IMR-90 (cell line): ENCODE data around the gene MPP2. TPM values are rescaled to one million over a fixed set of nuclear protein-coding genes. Genes with fewer than 3 reads are reported as not detected.

ENCODE experiments used
- ATAC-seq: fragments of 200-7000 bp; cut with Tn5 transposase; 2 replicates; pipeline ENCODE4 v1.9.1; 2020; ENCODE audit warnings: low read depth, mild to moderate bottlenecking, moderate library complexity
- BruUV-seq: library from RNA; stranded (reverse); fragments of 400-500 nt; replicated peaks from 2 replicates; lab custom pipeline; 2021; lab: Mats Ljungman, UMichigan
- CTCF ChIA-PET: fragments of 300-600 bp; formaldehyde crosslinking; extraction: SDS; loops from one replicate; lab custom pipeline; 2021; ENCODE audit warnings: antibody characterized with exemption; lab: Yijun Ruan, JAX
- POLR2A ChIA-PET: fragments of 300-600 bp; sonication (Branson Sonifier 250); formaldehyde crosslinking; loops from one replicate; lab custom pipeline; 2022; ENCODE audit warnings: antibody characterized with exemption; ENCODE audit not compliant: unreplicated experiment; lab: Charles Lee
- DNase-seq: peaks from one replicate; pipeline ENCODE4 v3.0.0; 2013
- H2AFZ ChIP-seq: replicated peaks from 2 replicates; pipeline ENCODE3; 2013; ENCODE audit warnings: low read length, mild to moderate bottlenecking; ENCODE audit not compliant: poor library complexity
- H2AK5ac ChIP-seq: 2 replicates; pipeline ENCODE4 v1.6.1; 2013; ENCODE audit warnings: low read depth, low read length, inconsistent platforms
- H2AK9ac ChIP-seq: replicated peaks from 2 replicates; pipeline ENCODE3; 2013; ENCODE audit warnings: mild to moderate bottlenecking, low read depth, low read length, moderate library complexity; ENCODE audit not compliant: poor library complexity
- H2BK120ac ChIP-seq: 2 replicates; pipeline ENCODE4 v1.6.1; 2013; ENCODE audit warnings: low read depth, low read length, inconsistent platforms
- H2BK15ac ChIP-seq: 3 replicates; pipeline ENCODE4 v1.6.1; 2013; ENCODE audit warnings: low read depth, low read length, inconsistent platforms
- H2BK20ac ChIP-seq: 2 replicates; pipeline ENCODE4 v1.6.1; 2013; ENCODE audit warnings: low read depth, mild to moderate bottlenecking, inconsistent platforms, low read length, moderate library complexity
- H2BK5ac ChIP-seq: 2 replicates; pipeline ENCODE4 v1.6.1; 2013; ENCODE audit warnings: mild to moderate bottlenecking, low read depth, low read length, inconsistent platforms; ENCODE audit not compliant: poor library complexity, severe bottlenecking
- H3K14ac ChIP-seq: replicated peaks from 2 replicates; pipeline ENCODE4 v1.6.1; 2013; ENCODE audit warnings: low read depth, low read length, inconsistent platforms
- H3K18ac ChIP-seq: 2 replicates; pipeline ENCODE4 v1.6.1; 2013; ENCODE audit warnings: low read depth, low read length, control low read depth
- H3K23ac ChIP-seq: 2 replicates; pipeline ENCODE4 v1.6.1; 2013; ENCODE audit warnings: low read depth, low read length, inconsistent platforms
- H3K27ac ChIP-seq: 2 replicates; pipeline ENCODE4 v1.5.1; 2013; ENCODE audit warnings: mild to moderate bottlenecking, control low read depth, low read length; ENCODE audit not compliant: insufficient read depth
- H3K27me3 ChIP-seq: 2 replicates; pipeline ENCODE4 v1.6.1; 2013; ENCODE audit warnings: low read length; ENCODE audit not compliant: control insufficient read depth, insufficient read depth
- H3K36me3 ChIP-seq: 2 replicates; pipeline ENCODE4 v1.6.1; 2013; ENCODE audit warnings: low read length, mixed read lengths; ENCODE audit not compliant: control insufficient read depth, insufficient read depth
- H3K4ac ChIP-seq: 2 replicates; pipeline ENCODE4 v1.6.1; 2013; ENCODE audit warnings: low read depth, low read length, inconsistent platforms
- H3K4me1 ChIP-seq: 2 replicates; pipeline ENCODE4 v1.6.1; 2013; ENCODE audit warnings: low read length, mixed read lengths; ENCODE audit not compliant: control insufficient read depth, insufficient read depth
- H3K4me2 ChIP-seq: 2 replicates; pipeline ENCODE4 v1.6.1; 2013; ENCODE audit warnings: low read depth, mild to moderate bottlenecking, control low read depth, low read length, moderate library complexity
- H3K4me3 ChIP-seq: 2 replicates; pipeline ENCODE4 v1.5.1; 2013; ENCODE audit warnings: low read depth, mild to moderate bottlenecking, control low read depth, low read length, moderate library complexity; ENCODE audit not compliant: insufficient read depth
- H3K56ac ChIP-seq: 2 replicates; pipeline ENCODE4 v1.6.1; 2013; ENCODE audit warnings: low read length, inconsistent platforms; ENCODE audit not compliant: insufficient read depth; ENCODE audit errors: extremely low read depth
- H3K79me1 ChIP-seq, 2 experiments: 2 replicates each; pipeline ENCODE4 v1.6.1; 2013; ENCODE audit warnings: low read length in 2 of 2, inconsistent platforms in 1 of 2, low read depth in 1 of 2
- H3K9ac ChIP-seq: 2 replicates; pipeline ENCODE4 v1.6.1; 2013; ENCODE audit warnings: low read depth, low read length, control low read depth
- H3K9me1 ChIP-seq: 2 replicates; pipeline ENCODE4 v1.6.1; 2013; ENCODE audit warnings: low read length, inconsistent platforms; ENCODE audit not compliant: insufficient read depth
- H3K9me3 ChIP-seq: 2 replicates; pipeline ENCODE4 v1.6.1; 2013; ENCODE audit warnings: low read length; ENCODE audit not compliant: control insufficient read depth, insufficient read depth
- H4K20me1 ChIP-seq: 2 replicates; pipeline ENCODE4 v1.6.1; 2013; ENCODE audit warnings: low read length, inconsistent platforms; ENCODE audit not compliant: insufficient read depth
- H4K5ac ChIP-seq: 2 replicates; pipeline ENCODE4 v1.6.1; 2013; ENCODE audit warnings: mild to moderate bottlenecking, low read depth, low read length, control low read depth
- H4K8ac ChIP-seq, 2 experiments: 2 replicates each; pipeline ENCODE4 v1.6.1; 2013; ENCODE audit warnings: low read depth in 2 of 2, low read length in 2 of 2, control low read depth in 1 of 2, inconsistent platforms in 1 of 2
- H4K91ac ChIP-seq: 2 replicates; pipeline ENCODE4 v1.6.1; 2013; ENCODE audit warnings: low read depth, low read length, inconsistent platforms; ENCODE audit not compliant: insufficient read depth
- BHLHE40 ChIP-seq: fragments of 150-350 bp; IDR thresholded peaks from 2 replicates; pipeline ENCODE4 v1.6.1; 2016; ENCODE audit warnings: mild to moderate bottlenecking, low read depth, low read length
- CEBPB ChIP-seq: IDR thresholded peaks from 2 replicates; pipeline ENCODE4 v1.6.1; 2012; ENCODE audit warnings: low read depth, low read length, improper control_type of control experiment
- CHD1 ChIP-seq: IDR thresholded peaks from 2 replicates; pipeline ENCODE4 v1.6.1; 2012; ENCODE audit warnings: low read depth, low read length, improper control_type of control experiment
- CTCF ChIP-seq: conservative IDR thresholded peaks from 2 replicates; pipeline ENCODE4 v1.5.1; 2012; ENCODE audit warnings: mild to moderate bottlenecking, low read depth, low read length, improper control_type of control experiment
- FOS ChIP-seq: fragments of 150-350 bp; IDR thresholded peaks from 2 replicates; pipeline ENCODE4 v1.6.1; 2016; ENCODE audit warnings: low read depth, low read length
- MAFK ChIP-seq: IDR thresholded peaks from 2 replicates; pipeline ENCODE4 v1.6.1; 2012; ENCODE audit warnings: low read depth, low read length, improper control_type of control experiment
- MAZ ChIP-seq: IDR thresholded peaks from 2 replicates; pipeline ENCODE4 v1.6.1; 2012; ENCODE audit warnings: low read depth, mild to moderate bottlenecking, low read length, improper control_type of control experiment, moderate library complexity, borderline replicate concordance
- MXI1 ChIP-seq: IDR thresholded peaks from 2 replicates; pipeline ENCODE4 v1.6.1; 2012; ENCODE audit warnings: low read depth, mild to moderate bottlenecking, low read length, moderate library complexity, borderline replicate concordance
- NFE2L2 ChIP-seq: fragments of 150-350 bp; IDR thresholded peaks from 2 replicates; pipeline ENCODE4 v1.6.1; 2016; ENCODE audit warnings: low read depth, mild to moderate bottlenecking, low read length
- POLR2A ChIP-seq: IDR thresholded peaks from 2 replicates; pipeline ENCODE4 v1.6.1; 2012; ENCODE audit warnings: mild to moderate bottlenecking, low read depth, low read length
- RAD21 ChIP-seq: IDR thresholded peaks from 2 replicates; pipeline ENCODE4 v1.6.1; 2012; ENCODE audit warnings: low read length, improper control_type of control experiment
- RCOR1 ChIP-seq: IDR thresholded peaks from 2 replicates; pipeline ENCODE4 v1.6.1; 2012; ENCODE audit warnings: mild to moderate bottlenecking, low read length, improper control_type of control experiment; ENCODE audit not compliant: insufficient replicate concordance
- RFX5 ChIP-seq: IDR thresholded peaks from 2 replicates; pipeline ENCODE4 v1.8.0; 2012; ENCODE audit warnings: low read depth, mild to moderate bottlenecking, low read length, moderate library complexity
- SMC3 ChIP-seq: fragments of 150-350 bp; IDR thresholded peaks from 2 replicates; pipeline ENCODE4 v1.6.1; 2016; ENCODE audit warnings: low read depth, mild to moderate bottlenecking, antibody characterized with exemption, low read length, moderate library complexity
- USF2 ChIP-seq: fragments of 150-350 bp; IDR thresholded peaks from 2 replicates; pipeline ENCODE4 v1.6.1; 2017; ENCODE audit warnings: mild to moderate bottlenecking, antibody characterized with exemption, low read length, low read depth
- WGBS, 2 experiments: methylation state at CpG; one replicate each; pipeline versions ENCODE4 v1.1.5 to v1.1.7; 2013; ENCODE audit warnings: missing lambda C conversion rate in 2 of 2; ENCODE audit not compliant: insufficient read length in 1 of 2; ENCODE audit errors: extremely low coverage in 2 of 2; 5-methylcytosine and 5-hydroxymethylcytosine counted together
- dilution Hi-C: fragments of 300-500 bp; cut with HindIII; formaldehyde crosslinking; loops from one replicate; pipeline ENCODE4 v1.14.3; 2018; ENCODE audit warnings: low sequenced_read_pairs; ENCODE audit not compliant: unreplicated experiment
- in situ Hi-C: fragments of 300-500 bp; cut with MboI; formaldehyde crosslinking; loops from 3 replicates; pipeline ENCODE4 v1.14.3; 2019; ENCODE audit warnings: low sequenced_read_pairs, inconsistent platforms, mixed read lengths
- intact Hi-C: fragments of 100-400 bp; cut with micrococcal nuclease; formaldehyde crosslinking; loops from 2 replicates; pipeline ENCODE4 v1.10.0; 2022
- polyA plus RNA-seq, 3 experiments: library from polyadenylated mRNA; depleted of rRNA; stranded (reverse); fragments of >200 nt; gene quantifications; 2 replicates each; pipeline ENCODE4 v1.2.3, GENCODE V29; 2012; ENCODE audit warnings: low replicate concordance in 1 of 3
- total RNA-seq: library from RNA; depleted of rRNA; stranded (reverse); fragments of >200 nt; gene quantifications from 2 replicates; pipeline ENCODE4 v1.2.3, GENCODE V29; 2012
- TF ChIP-seq, protein P1 (sequence below): fragments of 150-350 bp; IDR thresholded peaks from 2 replicates; pipeline ENCODE4 v1.6.1; 2016; ENCODE audit warnings: low read depth, mild to moderate bottlenecking, low read length, moderate library complexity, borderline replicate concordance

Gene MPP2
- total and polyA plus RNA-seq, 2 of the 4 experiments (the other 2 are of a cell fraction): 3.2 to 3.8 TPM

DNA sequence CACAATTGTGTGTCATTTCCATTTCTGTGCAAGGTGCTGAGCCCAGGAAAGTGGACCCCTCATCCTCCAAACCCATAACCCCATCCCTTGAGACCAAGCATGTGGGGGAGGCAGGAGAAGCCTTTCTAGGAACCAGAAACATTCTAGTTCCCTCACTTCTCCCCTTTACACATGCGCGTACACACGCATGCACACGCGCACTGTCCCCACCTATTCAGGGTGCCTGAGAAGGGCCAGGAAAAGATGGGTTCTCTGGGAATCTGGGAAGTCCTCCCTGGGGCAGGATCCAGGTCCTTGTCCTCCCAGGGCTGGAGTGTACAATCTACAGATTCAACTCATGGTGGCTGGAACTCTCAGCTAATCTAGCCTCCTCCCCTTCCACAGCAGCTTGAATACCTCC, 32.5 kb upstream of the MPP2 start:
- BruUV-seq: no TSS peak
- ATAC-seq (no peak), DNase-seq (no peak)
- H3K14ac ChIP-seq: no peak overlapping the region
- no peak overlapping the region for H3K9ac ChIP-seq
- H2BK5ac ChIP-seq: no peak overlapping the region
- no peak overlapping the region for H3K4me3 ChIP-seq
- no peaks in the 10 kb centered on the region for H3K79me1 ChIP-seq
- H4K91ac ChIP-seq: no peak overlapping the region
- WGBS, 2 experiments: no CpG with 5 or more reads among the region's 5 CpGs
- H3K4ac ChIP-seq: no peak overlapping the region
- no peak overlapping the region for H3K56ac ChIP-seq
- H3K18ac ChIP-seq: no peak overlapping the region
- H4K20me1 ChIP-seq: no peaks in the 10 kb centered on the region; the same call in 1 of the 2 replicates
- H2BK15ac ChIP-seq: no peak overlapping the region
- no peak overlapping the region for H2AK9ac ChIP-seq
- ChIA-PET CTCF (no interaction called here), POLR2A (no interaction called here)
- H3K36me3 ChIP-seq: no peaks in the 10 kb centered on the region
- TF ChIP-seq RCOR1 (no peak), RAD21 (no peak), CEBPB (no peak), POLR2A (no peak), CHD1 (no peak), MXI1 (no peak), BHLHE40 (no peak), RFX5 (no peak), MAZ (no peak), NFE2L2 (no peak), USF2 (no peak), CTCF (no peak), FOS (no peak), SMC3 (no peak), MAFK (no peak)
- TF ChIP-seq, protein P1, sequence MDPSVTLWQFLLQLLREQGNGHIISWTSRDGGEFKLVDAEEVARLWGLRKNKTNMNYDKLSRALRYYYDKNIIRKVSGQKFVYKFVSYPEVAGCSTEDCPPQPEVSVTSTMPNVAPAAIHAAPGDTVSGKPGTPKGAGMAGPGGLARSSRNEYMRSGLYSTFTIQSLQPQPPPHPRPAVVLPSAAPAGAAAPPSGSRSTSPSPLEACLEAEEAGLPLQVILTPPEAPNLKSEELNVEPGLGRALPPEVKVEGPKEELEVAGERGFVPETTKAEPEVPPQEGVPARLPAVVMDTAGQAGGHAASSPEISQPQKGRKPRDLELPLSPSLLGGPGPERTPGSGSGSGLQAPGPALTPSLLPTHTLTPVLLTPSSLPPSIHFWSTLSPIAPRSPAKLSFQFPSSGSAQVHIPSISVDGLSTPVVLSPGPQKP: no peak
- no peaks in the 10 kb centered on the region for H3K9me3 ChIP-seq
- H3K9me1 ChIP-seq: no peaks in the 10 kb centered on the region; the same call in 1 of the 2 replicates
- intact Hi-C loops: loop anchor here (5.0 kb wide), 1 partner anchor 63 kb away; no protein-coding TSS in a partner anchor
- H3K27me3 ChIP-seq: peaks cover 36% of the 10 kb centered on the region
- H4K5ac ChIP-seq: no peak overlapping the region
- no peak overlapping the region for H3K23ac ChIP-seq
- no peak overlapping the region for H2BK20ac ChIP-seq
- dilution Hi-C loops: no loop called here
- no peak overlapping the region for H2BK120ac ChIP-seq
- H2AFZ ChIP-seq: no peak overlapping the region
- H3K4me2 ChIP-seq: no peak overlapping the region
- H4K8ac ChIP-seq: no peak overlapping the region
- in situ Hi-C loops: loop anchor here (5.0 to 10.0 kb wide), 2 partner anchors 62 to 225 kb away; partner anchors contain the start of gene NAGS
- no peaks in the 10 kb centered on the region; the same call in 1 of the 2 replicates for H3K4me1 ChIP-seq
- H2AK5ac ChIP-seq: no peak overlapping the region
- no peak overlapping the region for H3K27ac ChIP-seq
